HFF-Myc (cell line): ENCODE results near the gene HLA-DQA1.
"Not testable (repeated sequence)": the region's sequence is repeated elsewhere in the genome, so short reads cannot be mapped to it uniquely, and the experiment has no call there.

Source experiments
- DNase-seq: peaks from one replicate; pipeline ENCODE4 v3.0.0-alpha.2; 2011; ENCODE audit warnings: low read depth; ENCODE audit errors: extremely low read depth
- H3K4me3 ChIP-seq: replicated peaks from 2 replicates; pipeline ENCODE4 v1.5.1; 2011; ENCODE audit warnings: low read depth, mild to moderate bottlenecking, control low read depth, low read length
- TF ChIP-seq, protein P1 (sequence below): IDR thresholded peaks from 2 replicates; pipeline ENCODE4 v1.5.1; 2012; ENCODE audit warnings: mild to moderate bottlenecking, low read depth, low read length, control low read depth; ENCODE audit errors: missing control alignments

The HLA-DQA1 gene

DNA sequence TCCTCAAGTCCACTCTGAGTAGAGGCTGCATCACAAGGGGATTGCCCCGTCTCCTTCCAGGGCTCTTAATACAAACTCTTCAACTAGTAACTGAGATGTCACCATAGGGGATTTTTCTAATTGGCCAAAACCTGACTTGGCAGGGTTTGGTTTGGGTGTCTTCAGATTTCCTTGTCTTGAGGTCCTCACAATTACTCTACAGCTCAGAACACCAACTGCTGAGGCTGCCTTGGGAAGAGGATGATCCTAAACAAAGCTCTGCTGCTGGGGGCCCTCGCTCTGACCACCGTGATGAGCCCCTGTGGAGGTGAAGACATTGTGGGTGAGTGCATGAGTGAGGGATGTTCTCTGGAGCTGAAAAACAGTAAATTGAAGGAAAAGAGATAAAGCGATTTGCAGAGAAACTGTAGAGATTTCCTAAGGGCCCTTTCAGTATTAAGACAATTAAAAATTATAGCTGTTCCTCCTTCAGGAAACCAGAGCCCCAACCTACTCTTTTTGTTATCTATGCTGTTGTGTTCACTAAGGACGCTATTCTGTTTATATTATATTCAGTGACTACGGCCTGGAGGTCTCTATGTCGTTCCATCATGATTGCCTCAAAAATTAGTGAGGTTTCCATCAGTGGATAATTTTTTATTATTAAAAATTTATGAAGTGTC is at the start of gene HLA-DQA1:
Gene HLA-DQA1, plus strand, starts transcription at position 188 of the 662 bp plus-strand sequence. Its CDS starts 53 bp downstream, at position 241.
- no peak within 1 kb of the TSS for H3K4me3 ChIP-seq
- TF ChIP-seq, protein P1, sequence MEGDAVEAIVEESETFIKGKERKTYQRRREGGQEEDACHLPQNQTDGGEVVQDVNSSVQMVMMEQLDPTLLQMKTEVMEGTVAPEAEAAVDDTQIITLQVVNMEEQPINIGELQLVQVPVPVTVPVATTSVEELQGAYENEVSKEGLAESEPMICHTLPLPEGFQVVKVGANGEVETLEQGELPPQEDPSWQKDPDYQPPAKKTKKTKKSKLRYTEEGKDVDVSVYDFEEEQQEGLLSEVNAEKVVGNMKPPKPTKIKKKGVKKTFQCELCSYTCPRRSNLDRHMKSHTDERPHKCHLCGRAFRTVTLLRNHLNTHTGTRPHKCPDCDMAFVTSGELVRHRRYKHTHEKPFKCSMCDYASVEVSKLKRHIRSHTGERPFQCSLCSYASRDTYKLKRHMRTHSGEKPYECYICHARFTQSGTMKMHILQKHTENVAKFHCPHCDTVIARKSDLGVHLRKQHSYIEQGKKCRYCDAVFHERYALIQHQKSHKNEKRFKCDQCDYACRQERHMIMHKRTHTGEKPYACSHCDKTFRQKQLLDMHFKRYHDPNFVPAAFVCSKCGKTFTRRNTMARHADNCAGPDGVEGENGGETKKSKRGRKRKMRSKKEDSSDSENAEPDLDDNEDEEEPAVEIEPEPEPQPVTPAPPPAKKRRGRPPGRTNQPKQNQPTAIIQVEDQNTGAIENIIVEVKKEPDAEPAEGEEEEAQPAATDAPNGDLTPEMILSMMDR = no peak
- no peak for DNase-seq

GRCh38 chr6:32588156-32588555 is 49.0 kb upstream of the HLA-DQA1 start:
- DNase-seq = no peak
- H3K4me3 ChIP-seq = no peak overlapping the region
- TF ChIP-seq, protein P1 = no peak

DNA sequence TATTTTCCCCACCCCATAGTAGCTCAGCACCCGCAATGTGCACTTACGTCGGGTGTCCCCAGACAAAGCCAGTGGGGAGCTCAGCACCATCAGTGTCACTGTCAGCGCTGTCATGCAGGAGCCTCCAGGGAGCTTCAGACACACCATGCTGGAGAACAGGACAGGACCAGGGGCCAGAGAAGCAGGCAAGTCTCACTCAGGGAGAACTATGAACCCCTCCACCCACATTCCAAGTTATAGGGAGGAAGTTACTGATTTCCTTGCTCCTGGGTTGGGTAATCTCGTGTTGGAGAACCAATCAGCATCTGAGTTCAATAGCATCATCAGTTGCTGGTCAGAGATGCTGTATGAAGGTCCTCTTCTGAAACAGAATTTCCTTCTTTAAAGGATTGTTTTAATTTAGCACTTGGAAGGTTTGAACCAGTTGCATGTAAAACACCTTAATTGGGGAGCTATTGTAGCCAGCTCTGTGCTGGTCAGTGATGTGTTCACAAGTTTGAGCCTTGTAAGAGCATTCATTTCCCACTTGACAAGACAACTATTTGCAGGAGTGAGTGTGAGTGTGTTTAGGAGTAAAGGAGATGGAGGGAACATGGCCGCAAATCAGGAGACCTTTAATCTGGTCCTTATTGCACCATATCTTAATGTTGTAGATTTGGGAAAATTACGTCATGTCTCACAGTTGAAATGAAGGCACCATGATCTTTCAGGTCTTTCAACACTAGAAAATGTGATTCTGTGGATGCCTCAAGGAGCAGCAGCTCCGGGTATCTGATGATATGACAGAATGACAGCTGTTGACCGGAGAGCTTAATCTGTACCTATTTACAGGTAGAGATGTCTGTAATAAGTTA is 47.4 kb upstream of the HLA-DQA1 start, which contains the start of gene HLA-DRB1:
Gene HLA-DRB1, minus strand, starts transcription at position 253 of the 854 bp plus-strand sequence. Its CDS starts 106 bp downstream, at position 147.
- no peak within 1 kb of the TSS for H3K4me3 ChIP-seq
- DNase-seq = no peak
- TF ChIP-seq, protein P1 = no peak

DNA sequence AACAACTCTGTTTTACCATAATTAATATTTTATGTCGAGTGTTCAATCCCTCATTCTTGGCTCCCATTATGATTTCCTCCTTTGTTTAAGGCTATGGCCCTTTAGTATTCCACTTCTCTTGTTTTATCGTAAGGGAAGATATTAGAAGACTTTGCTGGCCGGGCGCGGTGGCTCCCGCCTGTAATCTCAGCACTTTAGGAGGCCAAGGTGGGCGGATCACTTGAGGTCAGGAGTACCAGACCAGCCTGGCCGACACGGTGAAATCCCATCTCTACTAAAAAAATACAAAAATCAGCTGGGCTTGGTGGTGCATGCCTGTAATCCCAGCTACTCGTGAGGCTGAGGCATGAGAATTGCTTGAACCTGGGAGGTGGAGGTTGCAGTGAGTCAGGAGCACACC is 46.5 kb upstream of the HLA-DQA1 start:
- not testable (repeated sequence) for H3K4me3 ChIP-seq, DNase-seq

- DNase-seq = no peak
- TF ChIP-seq, protein P1 = no peak
- no peak overlapping the region for H3K4me3 ChIP-seq
Measured at GRCh38 chr6:32597024-32597423, 40.2 kb upstream of the HLA-DQA1 start.

DNA sequence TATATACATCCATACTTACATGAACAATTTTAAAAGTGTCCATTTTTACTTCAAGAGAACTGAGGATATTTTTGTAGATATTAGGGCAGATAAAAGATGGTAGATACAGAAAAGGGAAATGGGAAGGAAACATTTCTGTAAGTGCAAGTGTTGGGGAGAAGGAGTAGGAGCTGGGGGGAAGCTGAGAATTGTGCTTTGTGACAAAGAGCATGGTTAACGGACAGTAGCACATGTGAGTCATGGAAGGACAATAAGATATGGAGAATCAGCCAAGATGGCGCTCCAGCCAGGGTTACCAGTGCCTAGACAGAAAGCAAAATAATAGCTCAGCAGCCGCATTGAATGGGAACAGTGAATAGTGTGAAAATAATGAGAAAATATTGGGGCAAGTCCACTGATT is 34.8 kb upstream of the HLA-DQA1 start:
- TF ChIP-seq, protein P1 = no peak
- H3K4me3 ChIP-seq = no peak overlapping the region
- no peak for DNase-seq

DNA sequence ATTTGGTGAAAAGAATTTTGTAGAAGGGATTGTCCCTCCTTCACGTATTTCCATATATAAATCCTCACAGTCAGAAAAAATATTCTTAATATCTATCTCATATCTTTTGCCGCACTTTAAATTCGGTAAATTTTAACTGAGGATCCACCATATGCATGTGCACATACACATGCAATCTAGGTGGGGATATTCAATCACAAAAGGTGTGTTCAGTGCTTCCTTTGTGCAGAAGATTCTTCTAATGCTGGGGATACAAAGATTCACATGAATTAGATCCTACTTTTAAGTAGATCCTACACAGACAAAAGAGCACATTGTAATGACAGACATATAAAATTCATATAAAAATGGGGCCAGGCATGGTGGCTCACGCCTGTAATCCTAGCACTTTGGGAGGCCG is 34.0 kb upstream of the HLA-DQA1 start:
- TF ChIP-seq, protein P1 = no peak
- no peak overlapping the region for H3K4me3 ChIP-seq
- DNase-seq = no peak
